GM12874 (cell line): ENCODE data around the gene TRIM38.

ENCODE experiments used
- TF ChIP-seq, protein P1 (sequence below): IDR thresholded peaks from 2 replicates; pipeline ENCODE4 v1.5.1; 2011; ENCODE audit warnings: low read depth, mild to moderate bottlenecking, control low read depth, low read length, moderate library complexity; ENCODE audit not compliant: insufficient read depth

The TRIM38 gene

DNA sequence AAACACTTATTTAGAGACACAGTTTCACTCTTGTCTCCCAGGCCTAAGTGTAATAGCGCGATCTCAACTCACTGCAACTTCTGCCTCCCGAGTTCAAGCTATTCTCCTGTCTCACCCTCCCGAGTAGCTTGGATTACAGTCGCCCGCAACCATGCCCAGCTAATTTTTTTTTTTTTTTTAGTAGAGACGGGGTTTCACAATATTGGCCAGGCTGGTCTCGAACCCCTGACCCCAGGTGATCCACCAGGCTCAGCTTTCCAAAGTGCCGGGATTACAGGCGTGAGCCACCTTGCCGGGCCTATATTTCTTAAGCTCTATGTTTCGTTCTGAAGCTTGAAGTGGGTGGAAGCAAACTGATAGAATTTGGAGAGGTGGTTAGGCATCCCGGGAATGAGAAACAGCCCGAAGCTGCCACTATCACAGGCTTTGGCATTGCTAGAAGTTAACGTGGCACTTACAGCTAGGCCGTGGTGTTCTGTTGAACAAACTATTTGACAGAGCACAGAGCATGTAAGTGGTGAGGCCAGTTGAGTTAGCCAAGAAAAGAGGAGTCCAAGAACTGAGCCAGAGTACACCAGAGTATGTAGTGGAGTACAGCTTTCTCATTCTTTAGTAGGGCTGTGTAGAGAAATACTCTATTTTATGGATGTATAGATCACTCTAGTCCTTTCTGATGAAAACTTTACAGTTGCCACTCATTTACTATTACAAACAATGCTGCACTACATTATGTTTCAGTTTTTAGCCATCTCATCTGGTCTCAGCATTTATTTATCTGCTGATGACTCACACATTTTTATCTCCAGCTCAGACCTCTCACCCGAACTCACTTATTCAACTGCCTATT lies 62.7 kb downstream of the TRIM38 start:
- TF ChIP-seq, protein P1, sequence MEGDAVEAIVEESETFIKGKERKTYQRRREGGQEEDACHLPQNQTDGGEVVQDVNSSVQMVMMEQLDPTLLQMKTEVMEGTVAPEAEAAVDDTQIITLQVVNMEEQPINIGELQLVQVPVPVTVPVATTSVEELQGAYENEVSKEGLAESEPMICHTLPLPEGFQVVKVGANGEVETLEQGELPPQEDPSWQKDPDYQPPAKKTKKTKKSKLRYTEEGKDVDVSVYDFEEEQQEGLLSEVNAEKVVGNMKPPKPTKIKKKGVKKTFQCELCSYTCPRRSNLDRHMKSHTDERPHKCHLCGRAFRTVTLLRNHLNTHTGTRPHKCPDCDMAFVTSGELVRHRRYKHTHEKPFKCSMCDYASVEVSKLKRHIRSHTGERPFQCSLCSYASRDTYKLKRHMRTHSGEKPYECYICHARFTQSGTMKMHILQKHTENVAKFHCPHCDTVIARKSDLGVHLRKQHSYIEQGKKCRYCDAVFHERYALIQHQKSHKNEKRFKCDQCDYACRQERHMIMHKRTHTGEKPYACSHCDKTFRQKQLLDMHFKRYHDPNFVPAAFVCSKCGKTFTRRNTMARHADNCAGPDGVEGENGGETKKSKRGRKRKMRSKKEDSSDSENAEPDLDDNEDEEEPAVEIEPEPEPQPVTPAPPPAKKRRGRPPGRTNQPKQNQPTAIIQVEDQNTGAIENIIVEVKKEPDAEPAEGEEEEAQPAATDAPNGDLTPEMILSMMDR, result no peak

DNA sequence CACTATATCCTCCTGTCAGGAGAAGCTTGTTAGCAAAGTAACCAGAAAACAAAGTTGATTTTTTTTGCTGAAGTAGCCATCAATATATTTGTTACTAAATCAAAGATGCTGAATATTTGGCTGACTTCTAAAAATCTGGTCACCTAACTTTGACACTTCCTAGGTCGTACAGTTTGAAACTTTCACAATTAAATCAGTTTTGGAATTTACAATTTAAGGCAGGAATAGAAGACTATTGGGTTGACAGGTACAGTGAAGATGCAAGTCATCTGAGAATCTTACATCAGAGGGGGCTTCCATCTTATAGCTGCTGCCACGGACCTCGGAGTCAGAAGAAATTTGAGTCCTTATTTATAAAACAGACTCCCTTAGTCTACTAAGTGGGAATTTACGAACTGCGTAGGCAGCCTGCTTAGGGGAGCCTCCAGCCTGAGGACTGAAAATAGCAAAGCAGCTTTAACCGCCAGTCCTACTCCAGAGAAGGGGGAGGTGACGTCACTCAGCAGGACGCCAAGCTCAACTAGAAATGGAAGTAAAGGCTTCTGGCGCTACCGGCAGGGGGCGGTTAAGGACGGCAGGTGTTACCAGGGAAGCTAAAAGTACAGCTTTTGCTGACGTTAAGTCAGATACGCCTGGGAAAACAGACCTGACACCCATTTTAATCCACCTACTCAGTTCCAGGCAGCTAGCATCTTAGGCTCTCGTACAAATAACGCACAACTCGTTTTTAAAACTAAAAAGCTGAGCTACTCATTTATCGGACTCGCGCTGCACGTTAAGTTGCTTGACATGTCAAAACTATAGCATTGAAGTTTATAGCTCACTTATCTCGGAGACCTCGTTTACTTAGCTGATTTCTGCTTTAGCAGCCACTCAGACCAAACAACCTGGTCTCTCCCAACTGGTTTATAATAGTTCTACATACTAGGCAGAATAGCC lies 63.6 kb downstream of the TRIM38 start:
- TF ChIP-seq, protein P1, result peak; percentile 81

DNA sequence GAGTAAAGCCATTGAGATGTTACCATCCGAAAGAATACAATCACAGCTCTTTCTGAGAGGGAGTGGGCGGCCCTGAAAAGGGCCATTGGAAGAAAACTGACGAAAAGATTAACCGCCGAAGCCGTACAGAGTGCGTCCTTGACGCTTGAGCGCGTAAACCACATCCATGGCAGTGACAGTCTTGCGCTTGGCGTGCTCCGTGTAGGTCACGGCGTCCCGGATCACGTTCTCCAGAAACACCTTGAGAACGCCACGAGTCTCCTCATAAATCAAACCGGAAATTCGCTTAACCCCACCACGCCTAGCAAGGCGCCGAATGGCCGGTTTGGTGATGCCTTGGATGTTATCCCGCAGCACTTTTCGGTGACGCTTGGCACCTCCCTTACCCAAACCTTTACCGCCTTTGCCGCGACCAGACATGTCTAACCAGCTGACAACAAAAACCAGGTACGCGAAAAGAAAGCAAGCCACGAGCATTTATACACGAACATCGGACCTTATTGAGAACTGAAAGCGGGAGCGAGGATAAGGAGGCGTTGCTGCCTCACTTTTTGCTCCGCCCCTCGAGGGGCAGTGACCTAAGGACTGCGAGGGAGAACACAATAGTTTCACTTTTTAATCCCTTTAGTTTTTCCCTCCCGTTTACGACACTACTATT lies 64.4 kb downstream of the TRIM38 start:
- TF ChIP-seq, protein P1, result no peak

DNA sequence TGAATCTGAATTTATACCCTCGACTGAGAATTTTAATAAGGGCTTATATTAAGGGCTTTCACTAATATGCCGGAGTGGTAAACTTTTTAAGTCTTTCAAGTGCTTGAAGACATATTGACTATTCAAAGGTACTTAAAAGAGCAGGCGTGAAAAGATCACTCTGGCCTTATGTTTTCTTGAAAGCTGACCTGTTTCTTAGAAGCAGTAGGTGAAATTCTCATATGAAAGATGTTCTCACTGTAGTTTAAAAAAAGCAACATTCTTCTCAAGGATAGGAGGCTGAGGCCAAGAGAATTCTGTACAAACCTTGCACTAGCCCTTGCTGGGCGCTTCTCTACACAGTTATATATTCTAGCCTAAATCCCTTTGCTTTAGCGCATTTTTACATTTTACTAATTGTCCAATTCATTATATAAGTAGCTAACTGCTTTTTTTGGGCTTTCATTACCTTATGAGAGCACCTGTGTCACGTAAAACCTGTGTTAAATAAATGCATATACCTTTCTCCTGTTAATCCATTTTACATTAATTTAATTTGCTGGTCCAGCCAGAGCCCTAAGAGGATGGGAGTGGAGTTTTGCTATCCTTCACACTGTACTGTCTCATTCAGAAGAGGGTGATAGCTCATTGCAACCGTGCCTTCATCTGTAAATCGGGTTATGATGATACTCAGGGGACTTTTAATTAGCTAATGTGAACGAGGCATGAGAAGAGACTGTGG lies 65.0 kb downstream of the TRIM38 start:
- TF ChIP-seq, protein P1, result no peak

DNA sequence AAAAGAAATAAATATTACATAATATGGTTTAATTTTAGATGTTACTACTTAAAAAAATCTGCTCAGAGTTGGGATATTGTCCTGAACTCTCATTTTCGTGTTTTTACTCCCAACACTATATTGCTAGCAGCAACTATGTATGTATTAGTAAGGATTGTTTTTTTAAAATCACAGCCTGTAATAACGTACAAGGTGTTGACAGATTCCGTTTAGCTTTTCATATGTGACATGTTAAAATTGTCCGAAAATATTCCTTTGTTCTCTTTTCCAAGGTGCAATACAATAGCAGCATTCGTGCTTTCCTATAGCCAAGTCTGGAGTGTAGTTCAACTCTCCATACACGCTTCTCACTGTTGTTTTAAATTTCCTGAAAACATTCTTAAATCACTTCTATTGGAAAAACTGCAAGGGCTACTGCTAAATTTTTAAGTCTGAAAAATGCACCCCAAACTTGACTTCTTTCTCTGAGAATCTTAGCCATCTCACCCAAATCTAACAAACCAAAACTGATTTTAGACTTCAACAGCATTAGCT lies 65.7 kb downstream of the TRIM38 start:
- TF ChIP-seq, protein P1, result no peak

DNA sequence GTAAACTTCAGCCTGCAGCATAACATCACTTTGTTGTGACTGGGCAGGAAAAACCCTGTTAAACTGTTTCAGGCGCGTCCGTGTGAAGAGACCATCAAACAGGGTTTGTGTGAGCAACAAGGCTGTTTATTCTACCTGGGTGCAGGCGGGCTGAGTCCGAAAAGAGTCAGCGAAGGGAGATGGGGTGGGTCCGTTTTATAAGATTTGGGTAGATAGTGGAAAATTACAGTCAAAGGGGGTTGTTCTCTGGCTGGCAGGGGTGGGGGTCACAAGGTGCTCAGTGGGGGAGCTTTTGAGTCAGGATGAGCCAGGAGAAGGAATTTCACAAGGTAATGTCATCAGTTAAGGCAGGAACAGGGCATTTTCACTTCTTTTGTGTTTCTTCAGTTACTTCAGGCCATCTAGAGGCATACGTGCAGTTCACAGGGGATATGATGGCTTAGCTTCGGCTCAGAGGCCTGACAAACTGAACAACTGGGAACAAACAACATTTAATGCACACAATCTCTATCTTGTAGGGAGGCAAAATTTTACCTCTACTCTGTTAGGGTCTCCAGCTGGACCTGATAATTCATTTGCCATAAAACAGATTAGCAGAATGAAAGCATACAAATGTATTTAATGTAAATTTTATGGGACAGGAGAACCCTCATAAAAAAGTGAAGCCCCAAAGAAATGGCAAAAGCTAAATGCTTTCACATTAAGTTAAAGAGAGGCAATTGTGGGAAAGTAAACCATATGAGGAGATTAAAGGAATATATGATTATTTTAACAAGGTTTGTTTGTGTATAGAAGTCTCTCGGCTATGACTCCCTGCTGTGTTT lies 66.4 kb downstream of the TRIM38 start:
- TF ChIP-seq, protein P1, result no peak
